ENCODE measurements around the gene RPLP1.

The RPLP1 gene

GRCh38 chr15:69415381-69415780, 37.2 kb upstream of the RPLP1 start:
- Histone ChIP-seq H3K4me1 (ENCODE audit: insufficient read depth, low read length) (peaks cover 2% of the 10 kb centered on the region; the same call in 1 of the 2 replicates), H3K4me3 (ENCODE audit: low read length) (peak overlapping the region; percentile 90), H3K27ac (ENCODE audit: low read length) (no peak overlapping the region), H3K9ac (ENCODE audit: low read depth, low read length) (peak overlapping the region; percentile 89; the same call in 1 of the 2 replicates), H3K27me3 (ENCODE audit: insufficient read depth, low read length) (no peaks in the 10 kb centered on the region), H3K36me3 (ENCODE audit: insufficient read depth, low read depth, low read length) (peaks cover 40% of the 10 kb centered on the region), H3K9me3 (ENCODE audit: insufficient read depth, low read depth, low read length) (no peaks in the 10 kb centered on the region)

- Histone ChIP-seq H3K4me1 (ENCODE audit: insufficient read depth, low read length) (peaks cover 2% of the 10 kb centered on the region; the same call in 1 of the 2 replicates), H3K9me3 (ENCODE audit: insufficient read depth, low read depth, low read length) (no peaks in the 10 kb centered on the region), H3K27ac (ENCODE audit: low read length) (no peak overlapping the region), H3K4me3 (ENCODE audit: low read length) (no peak overlapping the region), H3K27me3 (ENCODE audit: insufficient read depth, low read length) (no peaks in the 10 kb centered on the region), H3K9ac (ENCODE audit: low read depth, low read length) (no peak overlapping the region), H3K36me3 (ENCODE audit: insufficient read depth, low read depth, low read length) (peaks cover 61% of the 10 kb centered on the region)
These were observed 35.0 kb upstream of the RPLP1 start for GRCh38 chr15:69417581-69417980.

GRCh38 chr15:69421498-69421897, 31.1 kb upstream of the RPLP1 start:
- Histone ChIP-seq H3K9me3 (ENCODE audit: insufficient read depth, low read depth, low read length) (no peaks in the 10 kb centered on the region), H3K4me3 (ENCODE audit: low read length) (no peak overlapping the region), H3K36me3 (ENCODE audit: insufficient read depth, low read depth, low read length) (peaks cover 94% of the 10 kb centered on the region), H3K27ac (ENCODE audit: low read length) (no peak overlapping the region), H3K27me3 (ENCODE audit: insufficient read depth, low read length) (no peaks in the 10 kb centered on the region), H3K4me1 (ENCODE audit: insufficient read depth, low read length) (no peaks in the 10 kb centered on the region), H3K9ac (ENCODE audit: low read depth, low read length) (no peak overlapping the region)

- H3K27me3 ChIP-seq (ENCODE audit: insufficient read depth, low read length) = no peaks in the 10 kb centered on the region
- H3K9me3 ChIP-seq (ENCODE audit: insufficient read depth, low read depth, low read length) = no peaks in the 10 kb centered on the region
- peaks cover 99% of the 10 kb centered on the region for H3K36me3 ChIP-seq (ENCODE audit: insufficient read depth, low read depth, low read length)
- no peak overlapping the region for H3K4me3 ChIP-seq (ENCODE audit: low read length)
- no peaks in the 10 kb centered on the region for H3K4me1 ChIP-seq (ENCODE audit: insufficient read depth, low read length)
- H3K9ac ChIP-seq (ENCODE audit: low read depth, low read length) = no peak overlapping the region
- H3K27ac ChIP-seq (ENCODE audit: low read length) = no peak overlapping the region
These were observed 30.2 kb upstream of the RPLP1 start for GRCh38 chr15:69422336-69422895.

GRCh38 chr15:69424001-69424400, 28.6 kb upstream of the RPLP1 start:
- no peaks in the 10 kb centered on the region for H3K4me1 ChIP-seq (ENCODE audit: insufficient read depth, low read length)
- H3K27me3 ChIP-seq (ENCODE audit: insufficient read depth, low read length) = no peaks in the 10 kb centered on the region
- no peak overlapping the region for H3K4me3 ChIP-seq (ENCODE audit: low read length)
- no peak overlapping the region for H3K27ac ChIP-seq (ENCODE audit: low read length)
- H3K9ac ChIP-seq (ENCODE audit: low read depth, low read length) = no peak overlapping the region
- H3K36me3 ChIP-seq (ENCODE audit: insufficient read depth, low read depth, low read length) = peaks cover 99% of the 10 kb centered on the region
- H3K9me3 ChIP-seq (ENCODE audit: insufficient read depth, low read depth, low read length) = no peaks in the 10 kb centered on the region

- no peaks in the 10 kb centered on the region for H3K27me3 ChIP-seq (ENCODE audit: insufficient read depth, low read length)
- no peak overlapping the region for H3K4me3 ChIP-seq (ENCODE audit: low read length)
- H3K4me1 ChIP-seq (ENCODE audit: insufficient read depth, low read length) = no peaks in the 10 kb centered on the region
- H3K36me3 ChIP-seq (ENCODE audit: insufficient read depth, low read depth, low read length) = peaks cover 99% of the 10 kb centered on the region
- no peak overlapping the region for H3K9ac ChIP-seq (ENCODE audit: low read depth, low read length)
- H3K27ac ChIP-seq (ENCODE audit: low read length) = no peak overlapping the region
- no peaks in the 10 kb centered on the region for H3K9me3 ChIP-seq (ENCODE audit: insufficient read depth, low read depth, low read length)
These were observed 27.7 kb upstream of the RPLP1 start for GRCh38 chr15:69424748-69425413.

GRCh38 chr15:69433831-69434230, 18.8 kb upstream of the RPLP1 start:
- H3K9me3 ChIP-seq (ENCODE audit: insufficient read depth, low read depth, low read length) = no peaks in the 10 kb centered on the region
- peaks cover 99% of the 10 kb centered on the region for H3K36me3 ChIP-seq (ENCODE audit: insufficient read depth, low read depth, low read length)
- H3K27me3 ChIP-seq (ENCODE audit: insufficient read depth, low read length) = no peaks in the 10 kb centered on the region
- no peak overlapping the region for H3K4me3 ChIP-seq (ENCODE audit: low read length)
- no peak overlapping the region for H3K27ac ChIP-seq (ENCODE audit: low read length)
- no peaks in the 10 kb centered on the region for H3K4me1 ChIP-seq (ENCODE audit: insufficient read depth, low read length)
- H3K9ac ChIP-seq (ENCODE audit: low read depth, low read length) = no peak overlapping the region

- no peak overlapping the region for H3K27ac ChIP-seq (ENCODE audit: low read length)
- no peaks in the 10 kb centered on the region for H3K4me1 ChIP-seq (ENCODE audit: insufficient read depth, low read length)
- H3K27me3 ChIP-seq (ENCODE audit: insufficient read depth, low read length) = no peaks in the 10 kb centered on the region
- no peak overlapping the region for H3K9ac ChIP-seq (ENCODE audit: low read depth, low read length)
- no peaks in the 10 kb centered on the region for H3K9me3 ChIP-seq (ENCODE audit: insufficient read depth, low read depth, low read length)
- H3K36me3 ChIP-seq (ENCODE audit: insufficient read depth, low read depth, low read length) = peaks cover 99% of the 10 kb centered on the region
- no peak overlapping the region for H3K4me3 ChIP-seq (ENCODE audit: low read length)
These were observed 18.4 kb upstream of the RPLP1 start for GRCh38 chr15:69434238-69434637.

- peaks cover 99% of the 10 kb centered on the region for H3K36me3 ChIP-seq (ENCODE audit: insufficient read depth, low read depth, low read length)
- H3K4me3 ChIP-seq (ENCODE audit: low read length) = no peak overlapping the region
These were observed 17.9 kb upstream of the RPLP1 start for GRCh38 chr15:69434679-69435078.

GRCh38 chr15:69435985-69436384, 16.6 kb upstream of the RPLP1 start:
- peaks cover 99% of the 10 kb centered on the region for H3K36me3 ChIP-seq (ENCODE audit: insufficient read depth, low read depth, low read length)
- no peaks in the 10 kb centered on the region for H3K27me3 ChIP-seq (ENCODE audit: insufficient read depth, low read length)
- H3K9me3 ChIP-seq (ENCODE audit: insufficient read depth, low read depth, low read length) = no peaks in the 10 kb centered on the region
- H3K27ac ChIP-seq (ENCODE audit: low read length) = no peak overlapping the region
- H3K4me3 ChIP-seq (ENCODE audit: low read length) = no peak overlapping the region
- no peak overlapping the region for H3K9ac ChIP-seq (ENCODE audit: low read depth, low read length)
- no peaks in the 10 kb centered on the region for H3K4me1 ChIP-seq (ENCODE audit: insufficient read depth, low read length)

More at GRCh38 chr15:69434679-69435078, 17.9 kb upstream of the RPLP1 start:
- Histone ChIP-seq H3K27ac (ENCODE audit: low read length) (no peak overlapping the region), H3K9ac (ENCODE audit: low read depth, low read length) (no peak overlapping the region), H3K4me1 (ENCODE audit: insufficient read depth, low read length) (no peaks in the 10 kb centered on the region), H3K9me3 (ENCODE audit: insufficient read depth, low read depth, low read length) (no peaks in the 10 kb centered on the region), H3K27me3 (ENCODE audit: insufficient read depth, low read length) (no peaks in the 10 kb centered on the region)

GRCh38 chr15:69436951-69437350, 15.7 kb upstream of the RPLP1 start:
- Histone ChIP-seq H3K27me3 (ENCODE audit: insufficient read depth, low read length) (no peaks in the 10 kb centered on the region), H3K27ac (ENCODE audit: low read length) (no peak overlapping the region), H3K36me3 (ENCODE audit: insufficient read depth, low read depth, low read length) (peaks cover 100% of the 10 kb centered on the region), H3K4me3 (ENCODE audit: low read length) (no peak overlapping the region), H3K9me3 (ENCODE audit: insufficient read depth, low read depth, low read length) (no peaks in the 10 kb centered on the region), H3K9ac (ENCODE audit: low read depth, low read length) (no peak overlapping the region), H3K4me1 (ENCODE audit: insufficient read depth, low read length) (no peaks in the 10 kb centered on the region)

GRCh38 chr15:69439623-69440022, 13.0 kb upstream of the RPLP1 start:
- Histone ChIP-seq H3K4me3 (ENCODE audit: low read length) (no peak overlapping the region), H3K27ac (ENCODE audit: low read length) (no peak overlapping the region), H3K36me3 (ENCODE audit: insufficient read depth, low read depth, low read length) (peaks cover 98% of the 10 kb centered on the region), H3K27me3 (ENCODE audit: insufficient read depth, low read length) (no peaks in the 10 kb centered on the region), H3K9ac (ENCODE audit: low read depth, low read length) (no peak overlapping the region), H3K9me3 (ENCODE audit: insufficient read depth, low read depth, low read length) (no peaks in the 10 kb centered on the region), H3K4me1 (ENCODE audit: insufficient read depth, low read length) (no peaks in the 10 kb centered on the region)

Measured in iPS-20b (cell line).